Common myeloid progenitor, CD34-positive (primary cell): ENCODE measurements around the gene PDE11A.

Experiments
- CTCF ChIA-PET: fragments of 350-600 bp; sonication (Branson Sonifier 250); formaldehyde crosslinking; loops from one replicate; lab custom pipeline; 2021; ENCODE audit warnings: antibody characterized with exemption; lab: Charles Lee
- POLR2A ChIA-PET: fragments of 350-600 bp; sonication (Branson Sonifier 250); formaldehyde crosslinking; loops from one replicate; lab custom pipeline; 2021; ENCODE audit warnings: antibody characterized with exemption; lab: Charles Lee
- DNase-seq, 3 donors: peaks; one replicate each; pipeline versions ENCODE4 v3.0.0 to v3.0.0-alpha.2; 2013
- H3K27ac ChIP-seq, 2 experiments: 1 replicate in 1 of 2; 2 replicates in 1 of 2; pipeline ENCODE4 v1.7.0; 2013; ENCODE audit warnings: inconsistent platforms in 2 of 2, low read length in 2 of 2, mild to moderate bottlenecking in 2 of 2, low read depth in 1 of 2, moderate library complexity in 1 of 2; ENCODE audit not compliant: severe bottlenecking in 2 of 2, insufficient read depth in 1 of 2, poor library complexity in 1 of 2
- H3K27me3 ChIP-seq, 5 experiments: replicated peaks in 2 of 5; 1 replicate in 3 of 5; 2 replicates in 2 of 5; pipeline versions ENCODE4 v1.6.1 to v1.7.0; 2013; ENCODE audit warnings: low read length in 4 of 5, mild to moderate bottlenecking in 2 of 5, moderate library complexity in 2 of 5, inconsistent platforms in 1 of 5; ENCODE audit not compliant: insufficient read depth in 5 of 5, control insufficient read depth in 4 of 5
- H3K36me3 ChIP-seq, 4 experiments: 1 replicate in 2 of 4; 2 replicates in 2 of 4; pipeline versions ENCODE4 v1.6.1 to v1.7.0; 2013; ENCODE audit warnings: low read length in 3 of 4, control low read depth in 1 of 4, mild to moderate bottlenecking in 1 of 4; ENCODE audit not compliant: control insufficient read depth in 4 of 4, insufficient read depth in 4 of 4
- H3K4me1 ChIP-seq, 4 experiments: 1 replicate in 3 of 4; 2 replicates in 1 of 4; pipeline versions ENCODE4 v1.6.1 to v1.7.1; 2013; ENCODE audit warnings: low read length in 3 of 4, mild to moderate bottlenecking in 3 of 4, control low read depth in 1 of 4, inconsistent platforms in 1 of 4, moderate library complexity in 1 of 4; ENCODE audit not compliant: control insufficient read depth in 4 of 4, insufficient read depth in 4 of 4; ENCODE audit errors: control extremely low read depth in 1 of 4
- H3K4me3 ChIP-seq, 7 experiments: 1 replicate in 4 of 7; 2 replicates in 3 of 7; pipeline versions ENCODE4 v1.5.1 to v1.7.0; 2013; ENCODE audit warnings: mild to moderate bottlenecking in 7 of 7, low read length in 6 of 7, moderate library complexity in 6 of 7, inconsistent platforms in 2 of 7, low read depth in 2 of 7, control low read depth in 1 of 7; ENCODE audit not compliant: insufficient read depth in 4 of 7, control insufficient read depth in 1 of 7; ENCODE audit errors: extremely low read depth in 1 of 7
- H3K9me3 ChIP-seq, 5 experiments: 1 replicate in 4 of 5; 2 replicates in 1 of 5; pipeline versions ENCODE4 v1.6.1 to v1.7.1; 2013; ENCODE audit warnings: low read length in 4 of 5, mild to moderate bottlenecking in 2 of 5, inconsistent platforms in 1 of 5, low read depth in 1 of 5, moderate library complexity in 1 of 5; ENCODE audit not compliant: control insufficient read depth in 4 of 5, insufficient read depth in 2 of 5; ENCODE audit errors: control extremely low read depth in 1 of 5
- WGBS: methylation state at CpG from one replicate; pipeline ENCODE4 v1.1.5; 2013; ENCODE audit not compliant: insufficient coverage; 5-methylcytosine and 5-hydroxymethylcytosine counted together

PDE11A gene

DNA sequence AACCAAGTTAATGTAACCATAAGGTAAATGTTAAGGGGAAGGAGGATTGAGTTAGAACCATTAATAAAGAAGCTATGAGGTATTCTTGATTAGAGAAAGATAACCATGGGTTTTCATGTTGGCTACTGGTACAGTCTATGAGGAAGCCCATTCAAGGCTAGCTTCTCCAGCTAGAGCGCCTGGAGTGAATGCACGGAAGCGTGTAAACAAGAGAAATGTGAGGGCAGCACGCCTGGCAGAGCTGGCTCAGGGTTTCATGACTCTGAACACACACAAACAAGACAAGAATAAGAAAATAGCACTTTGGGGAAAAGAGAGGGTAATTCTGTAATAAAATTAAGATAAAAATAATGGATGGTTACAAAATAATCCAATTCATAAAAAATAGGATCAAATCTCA, 255.3 kb downstream of the PDE11A start:
- no CpG with 5 or more reads among the region's 4 CpGs for WGBS
- ChIA-PET CTCF (interaction anchor here (1.2 kb wide), 1 partner anchor 18 kb away, joined by 3 read pairs; no protein-coding TSS in a partner anchor), POLR2A (no interaction called here)

DNA sequence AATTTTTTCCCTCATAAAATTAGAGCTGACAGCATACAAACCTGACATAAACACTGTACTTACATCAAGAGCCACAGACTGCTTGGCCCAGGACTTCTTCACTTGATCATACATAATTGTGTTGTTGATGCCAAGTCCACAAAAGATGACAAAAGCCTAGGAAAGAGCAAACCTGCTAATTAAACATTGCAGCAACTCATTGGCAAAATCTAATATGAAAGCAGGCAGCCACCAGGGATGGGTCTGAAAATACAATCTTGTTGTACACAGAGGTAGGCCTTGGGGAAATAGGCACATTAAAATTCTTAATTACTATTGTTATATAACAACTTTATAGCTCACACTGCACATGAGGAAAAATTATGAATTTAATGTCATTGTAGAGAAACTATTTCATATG, 255.8 kb downstream of the PDE11A start:
- no peak overlapping the region for H3K4me3 ChIP-seq
- no peak for DNase-seq
- no peaks in the 10 kb centered on the region for H3K36me3 ChIP-seq
- H3K4me1 ChIP-seq: no peaks in the 10 kb centered on the region
- H3K27ac ChIP-seq: no peak overlapping the region
- ChIA-PET POLR2A (no interaction called here), CTCF (no interaction called here)
- no peaks in the 10 kb centered on the region for H3K27me3 ChIP-seq
- H3K9me3 ChIP-seq: peaks cover 0 to 10% (median 0%) of the 10 kb centered on the region in 5 experiments

More for the DNA sequence above, 255.3 kb downstream of the PDE11A start:
- no peak overlapping the region for H3K27ac ChIP-seq
- H3K27me3 ChIP-seq: no peaks in the 10 kb centered on the region
- no peak overlapping the region for H3K4me3 ChIP-seq
- no peaks in the 10 kb centered on the region for H3K4me1 ChIP-seq
- no peak for DNase-seq
- no peaks in the 10 kb centered on the region for H3K36me3 ChIP-seq
- peaks cover 0 to 10% (median 0%) of the 10 kb centered on the region in 5 experiments for H3K9me3 ChIP-seq

DNA sequence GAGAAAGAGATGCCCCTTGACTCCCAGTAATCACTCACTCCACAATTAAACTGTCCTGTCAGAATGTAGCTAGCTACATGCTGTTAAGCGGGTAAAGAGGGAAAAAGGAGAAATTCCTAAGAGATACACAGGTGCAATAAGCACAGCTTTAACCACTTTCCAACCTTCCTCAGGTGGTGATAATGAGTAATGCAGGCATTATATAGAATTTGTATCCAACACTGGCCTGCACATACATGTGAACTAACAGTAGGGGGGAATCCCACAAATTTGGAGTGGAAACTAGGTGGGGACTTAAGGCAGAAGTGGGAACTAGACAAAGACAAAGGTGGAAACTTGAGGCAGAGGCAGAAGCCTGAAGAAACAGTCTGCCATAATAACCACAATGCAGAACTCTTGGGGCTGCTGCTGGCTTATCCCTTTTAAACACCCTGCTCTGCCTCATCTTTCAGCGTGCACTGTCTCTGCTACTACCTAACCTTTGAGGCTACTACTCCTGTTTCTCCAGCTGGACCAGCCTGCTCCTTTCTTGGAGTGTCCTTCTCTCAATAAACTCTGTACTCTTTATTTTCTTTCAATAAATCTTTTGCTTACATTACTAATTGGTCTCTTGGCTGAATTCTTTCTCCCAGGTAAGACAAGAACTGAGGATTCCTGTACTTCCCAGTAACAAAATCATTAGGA, 259.7 kb downstream of the PDE11A start:
- H3K4me3 ChIP-seq: no peak overlapping the region
- CTCF ChIA-PET: interaction anchor here (1.1 kb wide), 1 partner anchor 11 kb away, joined by 3 read pairs; no protein-coding TSS in a partner anchor
- no peak for DNase-seq
- H3K27ac ChIP-seq: no peak overlapping the region
- POLR2A ChIA-PET: no interaction called here
- 100% methylated on average over 1 of the region's 2 CpGs for whole genome bisulfite sequencing
- peaks cover 0 to 2% (median under 1%) of the 10 kb centered on the region in 4 experiments for H3K4me1 ChIP-seq
- no peaks in the 10 kb centered on the region for H3K27me3 ChIP-seq
- H3K9me3 ChIP-seq: peaks cover 0 to 10% (median 0%) of the 10 kb centered on the region in 5 experiments
- no peaks in the 10 kb centered on the region for H3K36me3 ChIP-seq

DNA sequence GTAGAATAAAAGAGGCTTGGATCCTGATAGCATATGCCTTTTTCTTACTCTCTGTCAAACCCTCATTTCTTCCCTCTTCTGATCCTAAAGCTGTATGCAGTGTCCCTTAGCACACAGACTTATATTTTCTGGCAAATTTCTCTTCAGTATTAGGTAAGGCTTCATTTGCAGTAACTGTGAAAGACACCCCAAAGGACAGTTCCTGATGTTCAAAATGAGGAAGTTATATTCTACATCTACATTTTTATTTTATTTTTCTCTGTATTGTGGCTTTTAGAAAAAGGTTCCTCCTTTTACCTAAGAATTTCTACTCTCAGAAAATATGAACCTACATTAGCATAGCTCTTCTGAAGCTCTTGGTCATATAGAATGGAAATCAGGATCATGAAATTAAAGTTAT, 261.7 kb downstream of the PDE11A start:
- no peaks in the 10 kb centered on the region for H3K36me3 ChIP-seq
- H3K4me1 ChIP-seq: peaks cover 0 to 2% (median under 1%) of the 10 kb centered on the region in 4 experiments
- H3K9me3 ChIP-seq: peaks cover 0 to 12% (median 0%) of the 10 kb centered on the region in 5 experiments
- ChIA-PET CTCF (interaction anchor here (1.3 kb wide), 1 partner anchor 105 kb away, joined by 3 read pairs; no protein-coding TSS in a partner anchor), POLR2A (no interaction called here)
- no peak overlapping the region for H3K27ac ChIP-seq
- no peaks in the 10 kb centered on the region for H3K27me3 ChIP-seq
- H3K4me3 ChIP-seq: no peak overlapping the region
- DNase-seq: peak; percentile 3 to 63 (median 60)

DNA sequence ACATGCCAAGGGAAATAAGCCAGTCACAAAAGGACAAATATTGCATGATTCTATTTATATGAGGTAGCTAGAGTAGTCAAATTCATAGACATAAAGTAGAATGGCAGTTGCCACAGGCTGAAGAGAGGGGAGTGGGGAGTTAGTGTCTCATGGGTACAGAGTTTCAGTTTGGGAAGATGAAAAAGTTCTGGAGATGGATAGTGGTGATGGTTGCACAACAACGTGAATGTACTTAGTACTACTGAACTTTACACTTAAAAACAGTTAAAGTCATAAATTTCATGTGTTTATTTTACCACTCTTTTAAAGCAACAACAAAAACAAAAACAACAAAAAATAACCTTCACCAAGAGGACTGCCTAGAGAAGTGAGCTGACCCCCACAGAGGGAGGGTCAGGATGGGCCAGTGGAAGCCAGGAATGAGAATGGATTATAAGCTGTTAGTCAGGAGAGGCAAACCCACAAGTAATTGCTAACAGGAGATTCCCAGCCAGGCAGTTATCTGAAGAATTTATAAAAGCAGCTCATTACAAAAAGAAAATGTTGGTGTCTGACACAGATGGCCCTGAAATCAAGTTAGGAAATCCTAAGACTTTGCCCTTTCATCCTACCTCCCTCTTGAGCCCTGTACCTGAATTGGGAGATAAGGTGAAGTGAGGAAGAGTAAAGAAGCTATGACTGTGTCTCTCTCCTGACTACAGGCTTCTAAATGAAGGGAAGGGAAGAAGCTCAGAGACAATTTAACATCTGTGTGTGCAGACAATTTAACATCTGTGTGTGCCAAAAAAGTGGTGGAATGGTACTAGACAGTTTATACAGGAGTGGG, 263.4 kb downstream of the PDE11A start:
- peaks cover 0 to 13% (median 2%) of the 10 kb centered on the region in 5 experiments for H3K9me3 ChIP-seq
- CTCF ChIA-PET: no interaction called here
- H3K27me3 ChIP-seq: no peaks in the 10 kb centered on the region
- peaks cover 0 to 2% (median under 1%) of the 10 kb centered on the region in 4 experiments for H3K4me1 ChIP-seq
- no peak overlapping the region for H3K4me3 ChIP-seq
- POLR2A ChIA-PET: no interaction called here
- H3K36me3 ChIP-seq: no peaks in the 10 kb centered on the region
- no peak overlapping the region for H3K27ac ChIP-seq
- DNase-seq: no peak
- no CpG with 5 or more reads among the region's 1 CpG for WGBS

DNA sequence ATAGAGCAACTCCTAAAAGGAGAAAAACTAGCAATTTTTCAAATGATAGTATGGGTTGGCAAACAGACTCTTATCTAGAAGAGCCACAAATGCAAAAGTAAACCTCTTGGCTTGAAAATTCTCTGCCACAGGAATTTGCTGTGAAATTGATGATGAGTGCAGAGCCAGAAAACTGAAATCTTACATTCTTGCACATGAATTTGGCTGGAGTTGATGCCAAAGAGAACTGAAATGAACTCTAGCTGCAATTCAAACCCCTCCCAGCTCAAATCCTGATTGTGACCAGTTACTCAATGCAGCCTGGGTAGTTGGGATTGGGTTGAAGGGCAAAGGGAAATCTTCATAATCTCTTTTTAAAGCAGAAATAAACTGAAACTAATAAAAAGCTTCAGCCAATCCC, 266.6 kb downstream of the PDE11A start:
- H3K9me3 ChIP-seq: peaks cover 0 to 4% (median 0%) of the 10 kb centered on the region in 5 experiments
- POLR2A ChIA-PET: no interaction called here
- no peak overlapping the region for H3K27ac ChIP-seq
- peaks cover 0 to 1% (median under 1%) of the 10 kb centered on the region in 4 experiments for H3K4me1 ChIP-seq
- H3K4me3 ChIP-seq: no peak overlapping the region
- no peak for DNase-seq
- H3K36me3 ChIP-seq: no peaks in the 10 kb centered on the region
- H3K27me3 ChIP-seq: no peaks in the 10 kb centered on the region
- CTCF ChIA-PET: no interaction called here

DNA sequence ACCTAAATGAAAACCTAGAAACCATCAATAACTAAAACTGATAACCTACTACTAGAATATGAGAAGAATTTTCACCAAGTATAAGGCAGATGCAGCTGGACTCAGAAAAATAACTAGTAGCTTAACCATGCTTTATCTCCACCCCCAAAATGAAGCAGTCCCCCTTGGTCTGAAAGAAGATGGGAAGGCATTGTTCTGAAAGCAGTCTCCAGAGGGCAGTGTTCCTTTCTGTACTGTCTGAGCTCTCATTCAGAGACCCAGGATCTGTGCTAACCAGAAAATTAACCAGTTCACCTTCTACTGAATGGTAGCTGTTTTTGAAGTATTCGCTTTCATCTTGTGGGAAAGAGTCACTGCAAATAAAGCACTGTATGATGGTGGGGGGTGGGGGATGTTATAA, 273.0 kb downstream of the PDE11A start:
- ChIA-PET POLR2A (no interaction called here), CTCF (interaction anchor here (0.6 to 1.4 kb wide), 6 partner anchors 11 to 185 kb away, joined by 3 to 5 read pairs (median 3); no protein-coding TSS in a partner anchor)
- no peaks in the 10 kb centered on the region for H3K9me3 ChIP-seq
- H3K36me3 ChIP-seq: no peaks in the 10 kb centered on the region
- peak in 2 of 3 donors; percentile 58 to 64 for DNase-seq
- H3K4me3 ChIP-seq: no peak overlapping the region
- no peaks in the 10 kb centered on the region for H3K27me3 ChIP-seq
- H3K4me1 ChIP-seq: no peaks in the 10 kb centered on the region
- H3K27ac ChIP-seq: no peak overlapping the region
- WGBS: no CpG with 5 or more reads among the region's 1 CpG
